ENCODE measurements around the gene ATP6V0A4.
"Not testable (repeated sequence)": the region's sequence is repeated elsewhere in the genome, so short reads cannot be mapped to it uniquely, and the experiment has no call there.

Gene ATP6V0A4

GRCh38 chr7:138750473-138750872, 47.5 kb downstream of the ATP6V0A4 start:
- no peaks in the 10 kb centered on the region for H3K27me3 Mint-ChIP-seq
- peaks cover 69% of the 10 kb centered on the region for H3K4me1 Mint-ChIP-seq (ENCODE audit: low read depth)
- peaks cover 2% of the 10 kb centered on the region for H3K9me3 Mint-ChIP-seq
- DNase-seq, result no peak
- no peaks in the 10 kb centered on the region for H3K36me3 Mint-ChIP-seq (ENCODE audit: low read depth)
- H3K4me3 Mint-ChIP-seq, result no peak overlapping the region
- no peak overlapping the region for H3K27ac Mint-ChIP-seq

- Mint-ChIP-seq H3K36me3 (ENCODE audit: low read depth) (no peaks in the 10 kb centered on the region), H3K9me3 (peaks cover 2% of the 10 kb centered on the region), H3K27me3 (no peaks in the 10 kb centered on the region), H3K27ac (no peak overlapping the region), H3K4me3 (no peak overlapping the region), H3K4me1 (ENCODE audit: low read depth) (peaks cover 72% of the 10 kb centered on the region)
- no peak for DNase-seq
Measured at GRCh38 chr7:138749960-138750359, 48.0 kb downstream of the ATP6V0A4 start.

- peaks cover 2% of the 10 kb centered on the region for H3K9me3 Mint-ChIP-seq
- peak overlapping the region; percentile 12 for H3K27ac Mint-ChIP-seq
- H3K4me1 Mint-ChIP-seq (ENCODE audit: low read depth), result peaks cover 69% of the 10 kb centered on the region
- DNase-seq, result no peak
- no peak overlapping the region for H3K4me3 Mint-ChIP-seq
- no peaks in the 10 kb centered on the region for H3K27me3 Mint-ChIP-seq
- no peaks in the 10 kb centered on the region for H3K36me3 Mint-ChIP-seq (ENCODE audit: low read depth)
Measured at GRCh38 chr7:138748666-138749065, 49.3 kb downstream of the ATP6V0A4 start.

GRCh38 chr7:138746073-138746472, 51.9 kb downstream of the ATP6V0A4 start:
- H3K9me3 Mint-ChIP-seq, result no peaks in the 10 kb centered on the region
- peaks cover 43% of the 10 kb centered on the region for H3K4me1 Mint-ChIP-seq (ENCODE audit: low read depth)
- no peak overlapping the region for H3K4me3 Mint-ChIP-seq
- H3K36me3 Mint-ChIP-seq (ENCODE audit: low read depth), result no peaks in the 10 kb centered on the region
- H3K27ac Mint-ChIP-seq, result no peak overlapping the region
- H3K27me3 Mint-ChIP-seq, result no peaks in the 10 kb centered on the region
- no peak for DNase-seq

- Mint-ChIP-seq H3K36me3 (ENCODE audit: low read depth) (no peaks in the 10 kb centered on the region), H3K27ac (no peak overlapping the region), H3K9me3 (no peaks in the 10 kb centered on the region), H3K4me1 (ENCODE audit: low read depth) (peaks cover 35% of the 10 kb centered on the region), H3K27me3 (no peaks in the 10 kb centered on the region), H3K4me3 (no peak overlapping the region)
- no peak for DNase-seq
Measured at GRCh38 chr7:138745189-138745588, 52.8 kb downstream of the ATP6V0A4 start.

GRCh38 chr7:138741453-138741735, 56.6 kb downstream of the ATP6V0A4 start:
- Mint-ChIP-seq H3K9me3 (no peaks in the 10 kb centered on the region), H3K27me3 (no peaks in the 10 kb centered on the region), H3K4me1 (ENCODE audit: low read depth) (peaks cover 18% of the 10 kb centered on the region), H3K36me3 (ENCODE audit: low read depth) (no peaks in the 10 kb centered on the region), H3K4me3 (no peak overlapping the region), H3K27ac (no peak overlapping the region)
- no peak for DNase-seq

- H3K27me3 Mint-ChIP-seq, result no peaks in the 10 kb centered on the region
- peaks cover 8% of the 10 kb centered on the region for H3K4me1 Mint-ChIP-seq (ENCODE audit: low read depth)
- no peak overlapping the region for H3K4me3 Mint-ChIP-seq
- no peaks in the 10 kb centered on the region for H3K36me3 Mint-ChIP-seq (ENCODE audit: low read depth)
- no peak overlapping the region for H3K27ac Mint-ChIP-seq
- H3K9me3 Mint-ChIP-seq, result no peaks in the 10 kb centered on the region
- DNase-seq, result no peak
Measured at GRCh38 chr7:138739859-138740258, 58.1 kb downstream of the ATP6V0A4 start.

- Mint-ChIP-seq H3K9me3 (no peaks in the 10 kb centered on the region), H3K27ac (no peak overlapping the region), H3K4me3 (no peak overlapping the region), H3K4me1 (ENCODE audit: low read depth) (peaks cover 8% of the 10 kb centered on the region), H3K27me3 (no peaks in the 10 kb centered on the region), H3K36me3 (ENCODE audit: low read depth) (no peaks in the 10 kb centered on the region)
- DNase-seq, result peak; percentile 90
Measured at GRCh38 chr7:138738551-138739335, 59.3 kb downstream of the ATP6V0A4 start.

GRCh38 chr7:138738114-138738513, 59.9 kb downstream of the ATP6V0A4 start:
- Mint-ChIP-seq H3K4me1 (ENCODE audit: low read depth) (peaks cover 10% of the 10 kb centered on the region), H3K4me3 (no peak overlapping the region), H3K27me3 (no peaks in the 10 kb centered on the region), H3K9me3 (no peaks in the 10 kb centered on the region), H3K27ac (no peak overlapping the region), H3K36me3 (ENCODE audit: low read depth) (no peaks in the 10 kb centered on the region)
- no peak for DNase-seq

- DNase-seq, result no peak
Measured at GRCh38 chr7:138735399-138735798, 62.6 kb downstream of the ATP6V0A4 start.

GRCh38 chr7:138731733-138732132, 66.3 kb downstream of the ATP6V0A4 start:
- H3K4me1 Mint-ChIP-seq (ENCODE audit: low read depth); H3K27me3 Mint-ChIP-seq; H3K27ac Mint-ChIP-seq; DNase-seq; H3K4me3 Mint-ChIP-seq; H3K9me3 Mint-ChIP-seq; H3K36me3 Mint-ChIP-seq (ENCODE audit: low read depth): not testable (repeated sequence)

More at GRCh38 chr7:138735399-138735798, 62.6 kb downstream of the ATP6V0A4 start:
- Mint-ChIP-seq H3K9me3 (no peaks in the 10 kb centered on the region), H3K27ac (no peak overlapping the region), H3K4me3 (no peak overlapping the region), H3K27me3 (no peaks in the 10 kb centered on the region), H3K36me3 (ENCODE audit: low read depth) (no peaks in the 10 kb centered on the region), H3K4me1 (ENCODE audit: low read depth) (peaks cover 13% of the 10 kb centered on the region)

- DNase-seq, result no peak
- Mint-ChIP-seq H3K36me3 (ENCODE audit: low read depth) (no peaks in the 10 kb centered on the region), H3K27me3 (no peaks in the 10 kb centered on the region), H3K9me3 (no peaks in the 10 kb centered on the region), H3K27ac (no peak overlapping the region), H3K4me3 (no peak overlapping the region), H3K4me1 (ENCODE audit: low read depth) (peaks cover 6% of the 10 kb centered on the region)
Measured at GRCh38 chr7:138729444-138729843, 68.6 kb downstream of the ATP6V0A4 start.

GRCh38 chr7:138727336-138728099, 70.5 kb downstream of the ATP6V0A4 start:
- Mint-ChIP-seq H3K27me3 (no peaks in the 10 kb centered on the region), H3K36me3 (ENCODE audit: low read depth) (no peaks in the 10 kb centered on the region), H3K9me3 (no peaks in the 10 kb centered on the region), H3K4me3 (no peak overlapping the region), H3K4me1 (ENCODE audit: low read depth) (no peaks in the 10 kb centered on the region), H3K27ac (no peak overlapping the region)
- DNase-seq, result no peak

- no peak overlapping the region for H3K4me3 Mint-ChIP-seq
- H3K27ac Mint-ChIP-seq, result no peak overlapping the region
- no peak for DNase-seq
- no peaks in the 10 kb centered on the region for H3K9me3 Mint-ChIP-seq
- no peaks in the 10 kb centered on the region for H3K4me1 Mint-ChIP-seq (ENCODE audit: low read depth)
- no peaks in the 10 kb centered on the region for H3K36me3 Mint-ChIP-seq (ENCODE audit: low read depth)
- H3K27me3 Mint-ChIP-seq, result no peaks in the 10 kb centered on the region
Measured at GRCh38 chr7:138726288-138726687, 71.7 kb downstream of the ATP6V0A4 start.

- H3K27me3 Mint-ChIP-seq, result peaks cover 4% of the 10 kb centered on the region
- H3K4me3 Mint-ChIP-seq, result no peak overlapping the region
- DNase-seq, result no peak
- H3K9me3 Mint-ChIP-seq, result no peaks in the 10 kb centered on the region
- H3K27ac Mint-ChIP-seq, result no peak overlapping the region
- H3K4me1 Mint-ChIP-seq (ENCODE audit: low read depth), result peaks cover 13% of the 10 kb centered on the region
- no peaks in the 10 kb centered on the region for H3K36me3 Mint-ChIP-seq (ENCODE audit: low read depth)
Measured at GRCh38 chr7:138720286-138720685, 77.7 kb downstream of the ATP6V0A4 start.
